Kidney epithelial cell (primary cell): ENCODE measurements around the gene MPL. TPM values are rescaled to one million over a fixed set of nuclear protein-coding genes. Genes with fewer than 3 reads are reported as not detected.

ENCODE experiments used
- DNase-seq: peaks from one replicate; pipeline ENCODE4 v3.0.0-alpha.2; 2010; ENCODE audit warnings: low read depth
- H3K27me3 ChIP-seq: 2 replicates; pipeline ENCODE4 v1.6.0; 2011; ENCODE audit warnings: low read length; ENCODE audit not compliant: control insufficient read depth, insufficient read depth
- H3K36me3 ChIP-seq: 2 replicates; pipeline ENCODE4 v1.5.1; 2011; ENCODE audit warnings: low read length; ENCODE audit not compliant: control insufficient read depth, insufficient read depth
- H3K4me3 ChIP-seq: 2 replicates; pipeline ENCODE4 v1.5.1; 2011; ENCODE audit warnings: low read depth, mild to moderate bottlenecking, control low read depth, low read length
- CTCF ChIP-seq: IDR thresholded peaks from 2 replicates; pipeline ENCODE4 v1.5.1; 2011; ENCODE audit warnings: mild to moderate bottlenecking, moderate library complexity, low read length, control low read depth, inconsistent platforms; ENCODE audit not compliant: insufficient read depth, poor library complexity, severe bottlenecking
- total RNA-seq: library from RNA; depleted of rRNA; stranded (reverse); fragments of >200 nt; gene quantifications from 2 replicates; pipeline ENCODE4 v1.2.3, GENCODE V29; 2015

MPL gene
- total RNA-seq, 1 donor from 2014 or later, result not detected

GRCh38 chr1:43304771-43305300 is 32.8 kb upstream of the MPL start:
- H3K27me3 ChIP-seq, result peaks cover 5% of the 10 kb centered on the region
- no peak overlapping the region for H3K4me3 ChIP-seq
- H3K36me3 ChIP-seq, result no peaks in the 10 kb centered on the region
- no peak for TF ChIP-seq CTCF
- DNase-seq, result no peak

- TF ChIP-seq CTCF, result no peak
- no peaks in the 10 kb centered on the region for H3K36me3 ChIP-seq
- DNase-seq, result no peak
- H3K4me3 ChIP-seq, result no peak overlapping the region
- H3K27me3 ChIP-seq, result peaks cover 5% of the 10 kb centered on the region
These were observed 32.2 kb upstream of the MPL start for GRCh38 chr1:43305461-43305860.

GRCh38 chr1:43305926-43306687 is 31.5 kb upstream of the MPL start:
- no peak overlapping the region for H3K4me3 ChIP-seq
- no peaks in the 10 kb centered on the region for H3K36me3 ChIP-seq
- peaks cover 5% of the 10 kb centered on the region for H3K27me3 ChIP-seq
- TF ChIP-seq CTCF, result no peak
- DNase-seq, result no peak

GRCh38 chr1:43306688-43307457 is 30.7 kb upstream of the MPL start:
- Histone ChIP-seq H3K36me3 (no peaks in the 10 kb centered on the region), H3K27me3 (peaks cover 8% of the 10 kb centered on the region), H3K4me3 (no peak overlapping the region)
- DNase-seq, result no peak
- TF ChIP-seq CTCF, result no peak

GRCh38 chr1:43307458-43308158 is 30.0 kb upstream of the MPL start:
- Histone ChIP-seq H3K36me3 (no peaks in the 10 kb centered on the region), H3K27me3 (peaks cover 8% of the 10 kb centered on the region), H3K4me3 (no peak overlapping the region)
- no peak for TF ChIP-seq CTCF
- no peak for DNase-seq
